HepG2 (cell line): ENCODE data around the gene JPH2. TPM values are rescaled to one million over a fixed set of nuclear protein-coding genes. Genes with fewer than 3 reads are reported as not detected.
A peak's percentile ranks its signal among the peaks of the same experiment; 100 is the strongest.

Experiments
- ATAC-seq: fragments of 200-7000 bp; cut with Tn5 transposase; 3 replicates; pipeline ENCODE4 v1.9.1; 2020; ENCODE audit warnings: mild to moderate bottlenecking, moderate library complexity
- BruUV-seq: library from RNA; stranded (reverse); fragments of 400-500 nt; replicated peaks from 2 replicates; lab custom pipeline; 2021; lab: Mats Ljungman, UMichigan
- CTCF ChIA-PET: fragments of 300-600 bp; formaldehyde crosslinking; extraction: SDS; loops from one replicate; lab custom pipeline; 2021; ENCODE audit warnings: low total read pairs, inconsistent platforms, low intra/inter-chr PET ratio; lab: Yijun Ruan, JAX
- POLR2A ChIA-PET: fragments of 350-600 bp; sonication (Branson Sonifier 250); formaldehyde crosslinking; loops from one replicate; lab custom pipeline; 2020; ENCODE audit warnings: antibody characterized with exemption, inconsistent platforms; lab: Yijun Ruan, JAX
- DNase-seq: peaks from one replicate; pipeline ENCODE4 v3.0.0-alpha.2; 2015; ENCODE audit warnings: low spot score
- FAIRE-seq: peaks from 3 replicates; lab custom pipeline; 2011; peaks lifted over from hg19 to GRCh38; lab: Jason Lieb, UNC
- H2AFZ ChIP-seq: one replicate; pipeline ENCODE4 v1.6.1; 2011; ENCODE audit warnings: low read length, inconsistent platforms
- H3K27ac ChIP-seq: fragments of 300-600 bp; 3 replicates; pipeline ENCODE4 v1.8.0; 2011; ENCODE audit warnings: mixed run types, mild to moderate bottlenecking, mixed read lengths, low read length, inconsistent platforms; ENCODE audit not compliant: insufficient read depth; ENCODE audit errors: extremely low read length
- H3K27me3 ChIP-seq, 2 experiments: fragments of 200-600 bp in 1 of 2; 2 replicates in 1 of 2; 3 replicates in 1 of 2; pipeline versions ENCODE4 v1.6.0 to v1.8.0; 2011; ENCODE audit warnings: low read length in 2 of 2, mild to moderate bottlenecking in 2 of 2, moderate library complexity in 2 of 2, inconsistent platforms in 1 of 2; ENCODE audit not compliant: insufficient read depth in 2 of 2, control insufficient read depth in 1 of 2
- H3K36me3 ChIP-seq, 2 experiments: fragments of 200-600 bp in 1 of 2; replicated peaks in 1 of 2; 2 replicates in 1 of 2; 3 replicates in 1 of 2; pipeline versions ENCODE4 v1.5.1 to v1.8.0; 2011; ENCODE audit warnings: low read length in 2 of 2, inconsistent platforms in 1 of 2; ENCODE audit not compliant: insufficient read depth in 2 of 2, control insufficient read depth in 1 of 2
- H3K4me1 ChIP-seq: 2 replicates; pipeline ENCODE4 v1.5.1; 2012; ENCODE audit warnings: low read length, inconsistent platforms; ENCODE audit not compliant: insufficient read depth
- H3K4me2 ChIP-seq: 2 replicates; pipeline ENCODE4 v1.6.0; 2011; ENCODE audit warnings: low read depth, low read length, inconsistent platforms
- H3K4me3 ChIP-seq, 3 experiments: fragments of 200-600 bp in 1 of 3; sonication (generic), shearing (Covaris generic) in 1 of 3; replicated peaks in 1 of 3; 2 replicates each; pipeline ENCODE4 v1.5.1; 2011 to 2016; ENCODE audit warnings: low read length in 3 of 3, inconsistent platforms in 2 of 3, low read depth in 2 of 3, mild to moderate bottlenecking in 2 of 3, control low read depth in 1 of 3, mixed read lengths in 1 of 3; ENCODE audit not compliant: insufficient read depth in 1 of 3
- H3K79me2 ChIP-seq: one replicate; pipeline ENCODE4 v1.6.1; 2011; ENCODE audit warnings: low read length, inconsistent platforms; ENCODE audit not compliant: insufficient read depth
- H3K9ac ChIP-seq: 2 replicates; pipeline ENCODE4 v1.6.0; 2011; ENCODE audit warnings: mild to moderate bottlenecking, low read depth, low read length, inconsistent platforms; ENCODE audit not compliant: insufficient read depth
- H3K9me3 ChIP-seq: 2 replicates; pipeline ENCODE4 v1.5.1; 2012; ENCODE audit warnings: mild to moderate bottlenecking, low read length
- H4K20me1 ChIP-seq: 2 replicates; pipeline ENCODE4 v1.6.0; 2011; ENCODE audit warnings: inconsistent platforms, mild to moderate bottlenecking, low read length, moderate library complexity; ENCODE audit not compliant: insufficient read depth
- ADNP ChIP-seq: sonication (generic); formaldehyde crosslinking; IDR thresholded peaks from 2 replicates; pipeline ENCODE4 v1.4.0; 2020; ENCODE audit warnings: missing genetic modification reagents
- FOXO1 ChIP-seq: sonication (generic); formaldehyde crosslinking; IDR thresholded peaks from 2 replicates; pipeline ENCODE4 v1.4.0; 2020; ENCODE audit warnings: missing genetic modification reagents
- KAT2B ChIP-seq: fragments of 150-350 bp; IDR thresholded peaks from 2 replicates; pipeline ENCODE4 v1.6.1; 2014; ENCODE audit warnings: low read depth, low read length, borderline replicate concordance
- ZBTB49 ChIP-seq: sonication (generic); formaldehyde crosslinking; IDR thresholded peaks from 2 replicates; pipeline ENCODE4 v1.4.0; 2020; ENCODE audit warnings: missing genetic modification reagents, borderline replicate concordance
- ZNF280B ChIP-seq: sonication (generic); formaldehyde crosslinking; IDR thresholded peaks from 2 replicates; pipeline ENCODE4 v1.5.0; 2020; ENCODE audit warnings: missing genetic modification reagents, mild to moderate bottlenecking, borderline replicate concordance
- ZNF446 ChIP-seq: sonication (generic); formaldehyde crosslinking; IDR thresholded peaks from 2 replicates; pipeline ENCODE4 v1.5.0; 2020; ENCODE audit warnings: mild to moderate bottlenecking, missing genetic modification reagents
- ZNF530 ChIP-seq: sonication (generic); formaldehyde crosslinking; IDR thresholded peaks from 2 replicates; pipeline ENCODE4 v1.5.0; 2020; ENCODE audit warnings: low read depth, mild to moderate bottlenecking, missing genetic modification reagents
- ZNF549 ChIP-seq: sonication (generic); formaldehyde crosslinking; IDR thresholded peaks from 2 replicates; pipeline ENCODE4 v1.5.0; 2020; ENCODE audit warnings: missing genetic modification reagents
- ZNF629 ChIP-seq: sonication (generic); formaldehyde crosslinking; conservative IDR thresholded peaks from 2 replicates; pipeline ENCODE4 v1.5.0; 2020; ENCODE audit warnings: missing genetic modification reagents
- ZNF746 ChIP-seq: sonication (generic); formaldehyde crosslinking; IDR thresholded peaks from 2 replicates; pipeline ENCODE4 v1.8.0; 2022; ENCODE audit warnings: mild to moderate bottlenecking, missing genetic modification reagents
- WGBS: methylation state at CpG from one replicate; pipeline ENCODE4 v1.1.6; 2017; ENCODE audit warnings: low lambda C conversion rate; 5-methylcytosine and 5-hydroxymethylcytosine counted together
- in situ Hi-C: cut with HindIII; loops from 2 replicates; pipeline ENCODE4 v1.10.0; 2017; ENCODE audit warnings: low pct_unique_long_range_greater_than_20kb; ENCODE audit not compliant: extremely low pct_ligation_motif_present
- intact Hi-C: fragments of 100-400 bp; cut with micrococcal nuclease; formaldehyde crosslinking; loops from one replicate; pipeline ENCODE4 v1.10.0; 2022; ENCODE audit not compliant: unreplicated experiment
- polyA plus RNA-seq, 8 experiments: library from polyadenylated mRNA; depleted of rRNA in 3 of 8; stranded (reverse) in 7 of 8; unstranded in 1 of 8; fragments of >200 nt; fragmentation: Illumina TruSeq in 4 of 8; extraction: Trizol in 4 of 8; gene quantifications; 2 replicates each; pipeline versions ENCODE4 v1.2.1 to v1.2.3, GENCODE V29; 2011 to 2016; ENCODE audit warnings: low read depth in 4 of 8, missing spikeins in 1 of 8, mixed read lengths in 1 of 8; ENCODE audit not compliant: insufficient read depth in 1 of 8
- total RNA-seq, 5 experiments: library from RNA; depleted of rRNA; stranded (reverse); fragments of >200 nt; fragmentation: Illumina TruSeq; extraction: Trizol; gene quantifications; 2 replicates each; pipeline ENCODE4 v1.2.3, GENCODE V29; 2016; ENCODE audit warnings: low read depth in 1 of 5

JPH2 gene
- total and polyA plus RNA-seq, 2 of the 13 experiments (the other 11 are each of a cell fraction or from before 2014, with no cell fraction given): 0.42 TPM; not detected in 1

GRCh38 chr20:44081888-44082287 lies 105.1 kb downstream of the JPH2 start:
- WGBS: 15% methylated on average over 5 of the region's 5 CpGs
- peaks cover 3 to 54% of the 10 kb centered on the region in 2 experiments; a peak in 3 of 5 replicates for H3K27me3 ChIP-seq
- BruUV-seq: no TSS peak
- ATAC-seq (no peak), FAIRE-seq (no peak), DNase-seq (no peak)
- H3K9ac ChIP-seq: no peak overlapping the region
- no peak overlapping the region for H2AFZ ChIP-seq
- no peak overlapping the region for H3K4me3 ChIP-seq
- H3K27ac ChIP-seq: no peak overlapping the region
- CTCF ChIA-PET: interaction anchor here (3.6 kb wide), 1 partner anchor 26 kb away, joined by 57 read pairs; no protein-coding TSS in a partner anchor
- no peaks in the 10 kb centered on the region for H3K9me3 ChIP-seq
- H3K36me3 ChIP-seq: no peaks in the 10 kb centered on the region
- no peaks in the 10 kb centered on the region for H4K20me1 ChIP-seq
- no peaks in the 10 kb centered on the region for H3K4me1 ChIP-seq
- intact Hi-C loops: no loop called here
- no peaks in the 10 kb centered on the region for H3K79me2 ChIP-seq
- TF ChIP-seq KAT2B (no peak), FOXO1 (no peak), ZNF629 (CRISPR knock-in tag) (peak; percentile 53; the same call in 1 of the 2 replicates), ZNF549 (CRISPR knock-in tag) (no peak)
- no peak overlapping the region for H3K4me2 ChIP-seq
- POLR2A ChIA-PET: no interaction called here
- in situ Hi-C loops: loop anchor here (5.0 kb wide), 2 partner anchors 330 to 635 kb away; no protein-coding TSS in a partner anchor

GRCh38 chr20:44081476-44081875 lies 105.5 kb downstream of the JPH2 start:
- Histone ChIP-seq H3K36me3 (no peaks in the 10 kb centered on the region), H3K9me3 (no peaks in the 10 kb centered on the region), H3K79me2 (no peaks in the 10 kb centered on the region), H3K27ac (no peak overlapping the region), H3K4me3 (no peak overlapping the region), H3K4me2 (no peak overlapping the region), H2AFZ (no peak overlapping the region), H4K20me1 (no peaks in the 10 kb centered on the region), H3K9ac (no peak overlapping the region), H3K4me1 (no peaks in the 10 kb centered on the region), H3K27me3 (peaks cover 3 to 52% of the 10 kb centered on the region in 2 experiments; a peak in 4 of 5 replicates)
- ATAC-seq (no peak), FAIRE-seq (no peak), DNase-seq (no peak)
- 6% methylated on average over 4 of the region's 4 CpGs for WGBS
- TF ChIP-seq ZNF530 (CRISPR knock-in tag) (no peak), ZBTB49 (CRISPR knock-in tag) (no peak), ZNF280B (CRISPR knock-in tag) (0 out of 2 replicates have a peak, but pooled peaks have one; percentile 24), ADNP (no peak), ZNF746 (CRISPR knock-in tag) (no peak), ZNF446 (CRISPR knock-in tag) (no peak)
- intact Hi-C loops: no loop called here
- BruUV-seq: no TSS peak
- ChIA-PET CTCF (interaction anchor here (1.3 to 3.6 kb wide), 3 partner anchors 25 to 633 kb away, joined by 18 to 74 read pairs (median 57); no protein-coding TSS in a partner anchor), POLR2A (no interaction called here)
- in situ Hi-C loops: loop anchor here (5.0 kb wide), 2 partner anchors 329 to 634 kb away; no protein-coding TSS in a partner anchor
